ENCODE data around the gene CALR.

Gene CALR

GRCh38 chr19:12945479-12946091 is 7.2 kb downstream of the CALR start, which contains the start of gene RAD23A (continued):
- TF ChIP-seq KLF1 (tag by site-specific recombination; IDR thresholded peaks at IDR 0.05) (no peak), REST (tag by site-specific recombination; IDR thresholded peaks at IDR 0.05) (no peak), ZBTB8A (tag by site-specific recombination; IDR thresholded peaks at IDR 0.05) (peak; percentile 49), ZNF433 (tag by site-specific recombination; IDR thresholded peaks at IDR 0.05; ENCODE audit: low read depth) (no peak), PRDM4 (tag by site-specific recombination; IDR thresholded peaks at IDR 0.05) (peak; percentile 11; the same call in 1 of the 2 replicates), TCF7L2 (IDR thresholded peaks at IDR 0.05; ENCODE audit: borderline replicate concordance, low read depth, low read length) (no peak), ZNF623 (tag by site-specific recombination; IDR thresholded peaks at IDR 0.05) (no peak), ZNF133 (tag by site-specific recombination; IDR thresholded peaks at IDR 0.05) (no peak), MEIS1 (CRISPR knock-in tag; IDR thresholded peaks at IDR 0.05; ENCODE audit: borderline replicate concordance) (no peak), GLI2 (tag by site-specific recombination; IDR thresholded peaks at IDR 0.05; ENCODE audit: borderline replicate concordance, low read depth) (no peak), PATZ1 (tag by site-specific recombination; IDR thresholded peaks at IDR 0.05) (no peak; the same call in 1 of the 2 replicates), ZNF747 (tag by site-specific recombination; IDR thresholded peaks at IDR 0.05) (no peak), KLF16 (tag by site-specific recombination; IDR thresholded peaks at IDR 0.05) (peak; percentile 74), KLF10 (tag by site-specific recombination; IDR thresholded peaks at IDR 0.05) (peak; percentile 58), OSR2 (tag by site-specific recombination; IDR thresholded peaks at IDR 0.05) (no peak), TRIM28 (IDR thresholded peaks at IDR 0.05; ENCODE audit: borderline replicate concordance, low read length) (no peak), ZNF366 (tag by site-specific recombination; conservative IDR thresholded peaks at IDR 0.05) (no peak), ZNF660 (tag by site-specific recombination; IDR thresholded peaks at IDR 0.05) (peak; percentile 69), ZNF426 (tag by site-specific recombination; IDR thresholded peaks at IDR 0.05) (no peak), ZNF274 (IDR thresholded peaks at IDR 0.05; ENCODE audit: low read length) (no peak), ZNF274 (tag by site-specific recombination; IDR thresholded peaks at IDR 0.05; ENCODE audit: borderline replicate concordance) (no peak), ZNF501 (tag by site-specific recombination; IDR thresholded peaks at IDR 0.05) (no peak; the same call in none of the 2 replicates), ZNF112 (tag by site-specific recombination; IDR thresholded peaks at IDR 0.05) (no peak)
- TF ChIP-seq, protein P1, sequence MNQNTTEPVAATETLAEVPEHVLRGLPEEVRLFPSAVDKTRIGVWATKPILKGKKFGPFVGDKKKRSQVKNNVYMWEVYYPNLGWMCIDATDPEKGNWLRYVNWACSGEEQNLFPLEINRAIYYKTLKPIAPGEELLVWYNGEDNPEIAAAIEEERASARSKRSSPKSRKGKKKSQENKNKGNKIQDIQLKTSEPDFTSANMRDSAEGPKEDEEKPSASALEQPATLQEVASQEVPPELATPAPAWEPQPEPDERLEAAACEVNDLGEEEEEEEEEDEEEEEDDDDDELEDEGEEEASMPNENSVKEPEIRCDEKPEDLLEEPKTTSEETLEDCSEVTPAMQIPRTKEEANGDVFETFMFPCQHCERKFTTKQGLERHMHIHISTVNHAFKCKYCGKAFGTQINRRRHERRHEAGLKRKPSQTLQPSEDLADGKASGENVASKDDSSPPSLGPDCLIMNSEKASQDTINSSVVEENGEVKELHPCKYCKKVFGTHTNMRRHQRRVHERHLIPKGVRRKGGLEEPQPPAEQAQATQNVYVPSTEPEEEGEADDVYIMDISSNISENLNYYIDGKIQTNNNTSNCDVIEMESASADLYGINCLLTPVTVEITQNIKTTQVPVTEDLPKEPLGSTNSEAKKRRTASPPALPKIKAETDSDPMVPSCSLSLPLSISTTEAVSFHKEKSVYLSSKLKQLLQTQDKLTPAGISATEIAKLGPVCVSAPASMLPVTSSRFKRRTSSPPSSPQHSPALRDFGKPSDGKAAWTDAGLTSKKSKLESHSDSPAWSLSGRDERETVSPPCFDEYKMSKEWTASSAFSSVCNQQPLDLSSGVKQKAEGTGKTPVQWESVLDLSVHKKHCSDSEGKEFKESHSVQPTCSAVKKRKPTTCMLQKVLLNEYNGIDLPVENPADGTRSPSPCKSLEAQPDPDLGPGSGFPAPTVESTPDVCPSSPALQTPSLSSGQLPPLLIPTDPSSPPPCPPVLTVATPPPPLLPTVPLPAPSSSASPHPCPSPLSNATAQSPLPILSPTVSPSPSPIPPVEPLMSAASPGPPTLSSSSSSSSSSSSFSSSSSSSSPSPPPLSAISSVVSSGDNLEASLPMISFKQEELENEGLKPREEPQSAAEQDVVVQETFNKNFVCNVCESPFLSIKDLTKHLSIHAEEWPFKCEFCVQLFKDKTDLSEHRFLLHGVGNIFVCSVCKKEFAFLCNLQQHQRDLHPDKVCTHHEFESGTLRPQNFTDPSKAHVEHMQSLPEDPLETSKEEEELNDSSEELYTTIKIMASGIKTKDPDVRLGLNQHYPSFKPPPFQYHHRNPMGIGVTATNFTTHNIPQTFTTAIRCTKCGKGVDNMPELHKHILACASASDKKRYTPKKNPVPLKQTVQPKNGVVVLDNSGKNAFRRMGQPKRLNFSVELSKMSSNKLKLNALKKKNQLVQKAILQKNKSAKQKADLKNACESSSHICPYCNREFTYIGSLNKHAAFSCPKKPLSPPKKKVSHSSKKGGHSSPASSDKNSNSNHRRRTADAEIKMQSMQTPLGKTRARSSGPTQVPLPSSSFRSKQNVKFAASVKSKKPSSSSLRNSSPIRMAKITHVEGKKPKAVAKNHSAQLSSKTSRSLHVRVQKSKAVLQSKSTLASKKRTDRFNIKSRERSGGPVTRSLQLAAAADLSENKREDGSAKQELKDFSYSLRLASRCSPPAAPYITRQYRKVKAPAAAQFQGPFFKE (tag by site-specific recombination; IDR thresholded peaks at IDR 0.05; ENCODE audit: borderline replicate concordance): no peak
- TF ChIP-seq, protein P2, sequence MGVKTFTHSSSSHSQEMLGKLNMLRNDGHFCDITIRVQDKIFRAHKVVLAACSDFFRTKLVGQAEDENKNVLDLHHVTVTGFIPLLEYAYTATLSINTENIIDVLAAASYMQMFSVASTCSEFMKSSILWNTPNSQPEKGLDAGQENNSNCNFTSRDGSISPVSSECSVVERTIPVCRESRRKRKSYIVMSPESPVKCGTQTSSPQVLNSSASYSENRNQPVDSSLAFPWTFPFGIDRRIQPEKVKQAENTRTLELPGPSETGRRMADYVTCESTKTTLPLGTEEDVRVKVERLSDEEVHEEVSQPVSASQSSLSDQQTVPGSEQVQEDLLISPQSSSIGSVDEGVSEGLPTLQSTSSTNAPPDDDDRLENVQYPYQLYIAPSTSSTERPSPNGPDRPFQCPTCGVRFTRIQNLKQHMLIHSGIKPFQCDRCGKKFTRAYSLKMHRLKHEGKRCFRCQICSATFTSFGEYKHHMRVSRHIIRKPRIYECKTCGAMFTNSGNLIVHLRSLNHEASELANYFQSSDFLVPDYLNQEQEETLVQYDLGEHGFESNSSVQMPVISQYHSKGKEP (tag by site-specific recombination; IDR thresholded peaks at IDR 0.05): no peak
